SW 1271 (cell line): Measurements from ENCODE around the gene PSTPIP2.
A peak's percentile ranks its signal among the peaks of the same experiment; 100 is the strongest.
"Not testable (repeated sequence)": the region's sequence is repeated elsewhere in the genome, so short reads cannot be mapped to it uniquely, and the experiment has no call there.

Experiments used
- DNase-seq, 2 experiments: peaks; one replicate each; lab custom pipeline; 2025; lab: John Stamatoyannopoulos, UW

Gene PSTPIP2

GRCh38 chr18:45984546-45985235, 87.4 kb downstream of the PSTPIP2 start:
- no peak for DNase-seq

GRCh38 chr18:45981821-45982220, 90.2 kb downstream of the PSTPIP2 start:
- DNase-seq, result no peak

- DNase-seq, result no peak
Measured at GRCh38 chr18:45980229-45980628, 91.8 kb downstream of the PSTPIP2 start.

DNA sequence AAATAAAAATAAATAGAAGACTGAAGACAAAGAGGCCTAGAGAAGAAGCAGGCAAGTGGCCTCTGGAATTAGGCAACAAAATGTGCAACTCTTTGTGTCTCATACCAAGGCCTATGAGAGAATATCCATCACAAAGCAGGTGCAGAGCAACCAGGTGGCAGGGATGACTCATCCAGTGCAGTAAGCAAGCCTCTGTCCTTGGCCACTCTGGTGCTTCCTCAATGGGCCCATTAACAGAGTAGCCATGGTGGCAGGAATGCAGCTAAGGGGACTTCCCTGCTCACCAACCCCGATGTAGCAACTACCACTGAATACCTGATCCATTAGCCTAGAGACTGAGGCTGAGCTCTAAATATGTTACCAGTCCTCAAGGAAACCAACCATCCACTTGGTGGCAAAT, 94.0 kb downstream of the PSTPIP2 start:
- no peak for DNase-seq

- no peak for DNase-seq
Measured at GRCh38 chr18:45976974-45977373, 95.1 kb downstream of the PSTPIP2 start.

GRCh38 chr18:45976566-45976965, 95.5 kb downstream of the PSTPIP2 start:
- no peak for DNase-seq

- DNase-seq, result peak; percentile 34 to 72
Measured at GRCh38 chr18:45974088-45974536, 97.9 kb downstream of the PSTPIP2 start.

DNA sequence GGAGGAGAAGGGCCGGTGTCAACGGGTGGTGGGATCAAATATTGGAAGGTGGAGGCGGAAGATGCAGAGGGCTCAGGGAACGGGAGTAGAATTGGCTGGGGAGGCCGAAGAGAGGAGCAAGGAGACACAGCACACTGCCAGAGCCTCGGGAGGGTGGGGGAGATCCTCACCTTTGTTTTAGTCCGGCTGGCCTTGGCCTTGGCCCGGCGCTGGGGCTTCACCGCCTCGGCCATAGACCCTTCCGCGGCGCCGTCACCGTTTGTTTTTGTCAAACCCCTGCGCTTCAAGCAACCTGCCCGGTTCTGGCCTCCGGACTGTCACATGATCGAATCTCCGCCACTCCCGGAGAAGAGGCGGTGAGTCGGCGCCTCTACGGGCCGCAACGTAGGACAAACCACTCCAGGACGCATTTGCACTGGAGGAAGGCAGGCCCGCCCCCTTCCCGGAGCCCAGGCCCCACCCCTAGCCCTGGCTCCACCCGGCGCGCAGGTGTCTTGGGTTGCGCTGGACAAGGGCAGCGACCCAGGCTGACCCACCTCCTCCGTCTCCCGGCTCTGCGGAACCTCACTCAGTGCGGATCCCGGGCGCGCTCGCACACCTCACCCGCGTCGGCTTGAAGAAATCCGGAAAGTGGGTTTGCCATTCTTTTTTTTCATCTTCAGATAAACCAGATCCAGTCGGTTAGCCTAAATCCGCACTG, 104.9 kb downstream of the PSTPIP2 start, which contains the start of gene EPG5:
Gene EPG5, minus strand, starts transcription at position 323 of the 700 bp plus-strand sequence. Its CDS starts 90 bp downstream, at position 233.
- peak; percentile 80 to 88 for DNase-seq

- DNase-seq, result not testable (repeated sequence)
Measured at GRCh38 chr18:45964913-45965312, 107.1 kb downstream of the PSTPIP2 start.

DNA sequence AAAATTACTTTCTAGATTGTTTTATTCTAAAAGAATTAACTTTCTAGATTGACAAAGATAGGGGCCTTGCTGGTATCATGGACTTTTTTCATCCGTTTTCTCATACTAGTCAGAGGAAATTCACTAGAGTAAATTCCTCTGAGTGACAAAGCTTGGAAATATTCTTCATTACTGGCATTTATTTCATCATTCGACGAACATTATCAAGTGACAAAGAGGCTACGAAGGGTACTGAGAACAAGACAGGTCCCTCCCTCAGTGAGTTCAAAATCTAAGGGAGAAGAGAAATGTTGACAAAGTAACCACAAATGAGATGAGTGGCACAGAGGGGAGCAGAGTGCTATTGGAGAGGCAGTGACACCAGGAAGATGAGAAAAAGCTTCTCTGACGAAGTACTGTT, 109.2 kb downstream of the PSTPIP2 start:
- DNase-seq, result peak; percentile 61 to 79

- DNase-seq, result peak; percentile 31 to 82
Measured at GRCh38 chr18:45962461-45962860, 109.6 kb downstream of the PSTPIP2 start.

- DNase-seq, result not testable (repeated sequence)
Measured at GRCh38 chr18:45959484-45959883, 112.6 kb downstream of the PSTPIP2 start.

DNA sequence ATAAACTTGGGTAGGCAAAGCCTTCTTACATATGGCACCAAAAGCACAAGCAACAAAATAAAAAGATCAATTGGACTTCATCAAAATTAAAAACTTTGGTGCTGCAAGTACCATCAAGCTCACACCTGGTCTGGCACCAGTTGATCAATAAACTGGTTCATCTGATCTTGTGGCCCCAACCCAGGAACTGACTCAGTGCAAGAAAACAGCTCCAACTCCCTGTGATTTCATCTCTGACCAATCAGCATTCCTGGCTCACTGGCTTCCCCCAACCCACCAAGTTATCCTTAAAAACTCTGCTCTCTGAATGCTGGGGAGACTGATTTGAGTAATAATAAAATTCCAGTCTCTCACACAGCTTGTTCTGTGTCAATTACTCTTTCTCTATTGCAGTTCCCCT, 113.3 kb downstream of the PSTPIP2 start:
- DNase-seq, result peak in 1 of 2 experiments; percentile 26

GRCh38 chr18:45958027-45958426, 114.0 kb downstream of the PSTPIP2 start:
- DNase-seq, result no peak

- DNase-seq, result no peak
Measured at GRCh38 chr18:45957100-45957499, 115.0 kb downstream of the PSTPIP2 start.

DNA sequence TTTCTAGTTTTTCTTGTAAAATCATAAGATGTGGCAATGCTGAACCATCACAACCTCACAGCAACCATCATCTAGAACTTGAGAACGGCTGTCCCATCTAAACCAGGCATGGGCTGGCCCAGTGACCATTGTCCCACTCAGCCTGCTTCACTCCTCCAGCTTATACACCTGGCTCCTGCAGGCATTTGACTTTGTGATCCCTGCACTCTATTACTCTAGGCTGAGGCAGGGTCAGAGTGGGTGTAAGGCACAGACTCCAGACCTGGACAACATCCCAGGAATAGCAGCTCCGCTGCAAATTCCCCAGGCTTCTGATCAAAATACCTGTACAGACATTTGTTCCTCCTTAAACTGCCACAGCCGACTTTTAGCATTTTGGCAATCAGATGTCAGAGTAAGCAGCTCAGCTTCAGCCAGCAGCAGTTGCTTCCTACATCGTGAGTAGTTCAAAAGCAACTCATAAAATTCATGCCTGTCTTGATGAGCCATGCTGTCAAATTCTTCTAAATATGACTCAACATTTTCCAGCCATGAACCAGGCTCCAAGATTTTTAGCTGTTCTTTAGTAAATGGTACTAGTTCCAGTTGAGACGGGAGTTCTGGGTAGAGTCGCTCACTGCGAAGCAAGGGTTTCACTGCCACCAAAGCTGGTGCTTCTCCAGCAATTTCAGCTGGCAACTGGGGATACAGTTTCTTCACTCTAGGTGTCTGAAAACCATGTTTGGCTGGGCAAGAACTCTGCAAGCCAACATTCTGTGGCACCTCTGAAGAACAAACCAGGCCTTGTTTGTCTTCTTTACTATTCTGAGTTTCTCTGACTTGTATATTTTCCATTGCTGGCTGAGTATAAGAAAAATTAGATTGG, 117.8 kb downstream of the PSTPIP2 start:
- peak; percentile 55 to 80 for DNase-seq

DNA sequence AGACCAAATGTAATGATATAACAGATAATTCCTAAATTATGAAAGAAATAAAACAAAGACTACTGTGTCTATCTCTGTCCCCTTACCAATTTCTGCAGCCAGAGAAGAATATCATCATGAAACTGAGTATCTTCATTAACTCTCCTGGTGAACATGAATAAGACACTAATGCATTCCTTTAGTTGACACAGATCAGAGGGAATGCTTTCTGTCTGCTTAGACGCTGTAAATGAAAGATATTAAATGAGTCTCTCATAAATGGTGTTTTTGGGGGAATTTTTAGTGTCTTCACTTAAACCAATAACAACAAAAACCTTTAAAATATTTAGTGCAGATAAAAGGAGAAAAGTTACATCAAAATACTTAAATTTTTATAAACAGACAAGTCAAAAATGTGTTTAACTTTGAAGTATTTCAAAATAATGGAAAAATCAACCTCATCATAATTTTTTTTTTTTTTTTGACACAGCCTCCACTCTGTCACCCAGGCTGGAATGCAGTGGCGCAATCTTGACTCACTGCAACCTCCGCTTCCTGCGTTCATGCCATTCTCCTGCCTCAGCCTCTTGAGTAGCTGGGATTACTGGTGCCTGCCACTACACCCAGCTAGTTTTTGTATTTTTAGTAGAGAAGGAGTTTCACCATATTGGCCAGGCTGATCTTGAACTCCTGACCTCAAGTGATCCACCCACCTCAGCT, 120.9 kb downstream of the PSTPIP2 start:
- DNase-seq, result peak; percentile 70 to 79

GRCh38 chr18:45945669-45946068, 126.4 kb downstream of the PSTPIP2 start:
- no peak for DNase-seq

DNA sequence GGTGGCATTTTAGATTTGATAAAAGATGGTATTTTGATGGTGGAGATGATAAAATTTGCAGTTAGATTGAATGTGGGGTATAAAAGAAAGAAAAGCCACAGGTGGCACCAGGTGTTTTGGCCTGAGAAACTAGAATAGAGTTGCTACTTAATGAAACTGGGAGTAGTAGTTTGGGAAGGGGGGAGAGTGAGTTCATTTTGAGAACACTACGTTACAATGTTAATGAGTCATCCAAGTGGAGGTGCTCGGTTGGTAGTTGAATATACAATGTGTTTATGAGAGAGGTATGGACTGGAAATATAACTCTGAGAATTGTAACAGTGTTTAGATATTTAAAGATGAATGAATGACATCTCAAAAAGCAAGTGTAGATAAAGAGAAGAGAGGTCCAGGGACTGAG, 131.3 kb downstream of the PSTPIP2 start:
- no peak for DNase-seq

DNA sequence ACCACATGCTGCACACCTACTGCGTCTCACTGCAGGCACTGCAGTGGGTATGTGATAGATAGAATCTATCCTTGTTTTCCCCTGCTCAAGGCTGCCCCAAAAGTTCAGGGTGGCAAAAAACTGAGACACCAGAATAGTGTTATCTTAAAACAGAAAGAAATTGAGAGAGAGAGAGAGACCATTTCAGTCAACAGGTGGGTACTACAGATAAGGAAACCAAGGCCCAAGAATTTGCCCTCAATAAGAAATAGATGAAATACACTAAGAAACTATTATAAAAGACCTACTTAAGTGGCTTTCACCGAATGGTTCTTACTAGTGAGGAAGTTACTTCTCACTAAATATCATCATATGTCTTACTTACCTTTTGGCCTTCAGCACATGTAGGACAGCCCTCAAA, 132.8 kb downstream of the PSTPIP2 start:
- DNase-seq, result no peak

DNA sequence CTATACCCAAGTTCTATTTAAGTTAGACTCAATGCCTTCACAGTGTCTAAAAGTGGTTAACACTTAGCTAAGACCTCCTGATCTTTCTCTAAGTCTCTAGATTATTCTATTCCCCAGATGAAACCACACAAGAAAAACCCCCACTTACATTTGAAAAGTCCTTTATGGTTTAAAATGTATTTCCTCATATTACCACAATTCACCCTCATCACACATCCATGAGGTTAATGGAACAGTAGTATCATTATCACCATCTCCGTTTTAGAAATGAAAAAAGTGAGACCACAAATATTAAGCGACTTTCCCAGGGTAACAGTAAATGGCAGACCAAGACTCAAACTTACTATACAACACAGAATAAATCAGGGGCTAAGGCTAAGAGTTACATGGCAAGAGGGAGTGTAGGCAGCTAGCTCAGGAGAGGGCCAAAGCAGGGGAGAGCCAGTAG, 133.5 kb downstream of the PSTPIP2 start:
- no peak for DNase-seq
